ENCODE data around the gene COL12A1.

DNA sequence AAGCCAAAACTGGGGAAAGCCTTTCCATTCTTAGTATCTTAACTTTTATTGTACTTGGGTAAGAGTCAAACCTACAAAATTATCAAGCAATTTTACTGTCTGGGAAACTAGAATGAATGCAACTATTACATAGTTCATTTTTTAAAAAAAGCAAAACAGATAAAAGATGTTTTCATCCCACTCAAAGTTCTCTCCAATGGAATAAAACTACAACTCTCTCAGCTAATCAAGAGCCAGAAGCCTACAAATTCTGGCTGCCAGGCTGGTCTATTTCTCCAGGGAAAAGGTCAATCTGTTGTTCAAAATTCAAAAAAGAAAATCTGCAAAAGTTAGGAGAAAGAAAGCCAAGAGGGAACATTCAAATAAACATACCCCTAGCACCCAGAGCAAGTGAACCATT lies 56.2 kb downstream of the COL12A1 start:
- TF ChIP-seq, protein P1, sequence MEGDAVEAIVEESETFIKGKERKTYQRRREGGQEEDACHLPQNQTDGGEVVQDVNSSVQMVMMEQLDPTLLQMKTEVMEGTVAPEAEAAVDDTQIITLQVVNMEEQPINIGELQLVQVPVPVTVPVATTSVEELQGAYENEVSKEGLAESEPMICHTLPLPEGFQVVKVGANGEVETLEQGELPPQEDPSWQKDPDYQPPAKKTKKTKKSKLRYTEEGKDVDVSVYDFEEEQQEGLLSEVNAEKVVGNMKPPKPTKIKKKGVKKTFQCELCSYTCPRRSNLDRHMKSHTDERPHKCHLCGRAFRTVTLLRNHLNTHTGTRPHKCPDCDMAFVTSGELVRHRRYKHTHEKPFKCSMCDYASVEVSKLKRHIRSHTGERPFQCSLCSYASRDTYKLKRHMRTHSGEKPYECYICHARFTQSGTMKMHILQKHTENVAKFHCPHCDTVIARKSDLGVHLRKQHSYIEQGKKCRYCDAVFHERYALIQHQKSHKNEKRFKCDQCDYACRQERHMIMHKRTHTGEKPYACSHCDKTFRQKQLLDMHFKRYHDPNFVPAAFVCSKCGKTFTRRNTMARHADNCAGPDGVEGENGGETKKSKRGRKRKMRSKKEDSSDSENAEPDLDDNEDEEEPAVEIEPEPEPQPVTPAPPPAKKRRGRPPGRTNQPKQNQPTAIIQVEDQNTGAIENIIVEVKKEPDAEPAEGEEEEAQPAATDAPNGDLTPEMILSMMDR (IDR thresholded peaks at IDR 0.05; ENCODE audit: borderline replicate concordance, extremely low read depth, low read length, poor library complexity, severe bottlenecking) = no peak
- TF ChIP-seq EZH2 (IDR thresholded peaks at IDR 0.05; ENCODE audit: borderline replicate concordance, low read depth, low read length, severe bottlenecking) = no peak
